CD4-positive, alpha-beta T cell (primary cell): ENCODE measurements around the gene CNGA3. TPM values are rescaled to one million over a fixed set of nuclear protein-coding genes. Genes with fewer than 3 reads are reported as not detected.

Experiments
- ATAC-seq: fragments of 200-7000 bp; cut with Tn5 transposase; one replicate; pipeline ENCODE4 v1.10.0; 2022; ENCODE audit warnings: mild to moderate bottlenecking; ENCODE audit not compliant: poor library complexity
- CTCF ChIA-PET: fragments of 350-600 bp; sonication (Branson Sonifier 250); formaldehyde crosslinking; loops from one replicate; lab custom pipeline; 2021; ENCODE audit warnings: antibody characterized with exemption, inconsistent platforms; lab: Charles Lee
- POLR2A ChIA-PET: fragments of 350-600 bp; sonication (Branson Sonifier 250); formaldehyde crosslinking; loops from one replicate; lab custom pipeline; 2021; ENCODE audit warnings: antibody characterized with exemption, inconsistent platforms; lab: Charles Lee
- DNase-seq, 14 experiments: peaks; one replicate each; pipeline ENCODE4 v3.0.0-alpha.2; 2013 to 2020; ENCODE audit warnings: mixed read lengths in 2 of 14
- H3K27ac ChIP-seq, 2 donors: one replicate each; pipeline versions ENCODE4 v1.5.1 to v1.7.0; 2013; ENCODE audit warnings: low read length in 2 of 2, low read depth in 1 of 2, mild to moderate bottlenecking in 1 of 2
- H3K27me3 ChIP-seq, 2 experiments: 1 replicate in 1 of 2; 2 replicates in 1 of 2; pipeline versions ENCODE4 v1.6.1 to v1.7.0; 2013; ENCODE audit warnings: low read length in 2 of 2, control low read depth in 1 of 2, mild to moderate bottlenecking in 1 of 2, moderate library complexity in 1 of 2; ENCODE audit not compliant: insufficient read depth in 2 of 2, control insufficient read depth in 1 of 2
- H3K36me3 ChIP-seq: one replicate; pipeline ENCODE4 v1.6.1; 2013; ENCODE audit warnings: low read length, control low read depth; ENCODE audit not compliant: insufficient read depth
- H3K4me1 ChIP-seq: one replicate; pipeline ENCODE4 v1.6.1; 2013; ENCODE audit warnings: low read length, control low read depth; ENCODE audit not compliant: insufficient read depth
- H3K4me3 ChIP-seq: one replicate; pipeline ENCODE4 v1.5.1; 2013; ENCODE audit warnings: mild to moderate bottlenecking, low read length, moderate library complexity
- H3K9me3 ChIP-seq, 2 experiments: 1 replicate in 1 of 2; 2 replicates in 1 of 2; pipeline versions ENCODE4 v1.6.1 to v1.7.0; 2013; ENCODE audit warnings: low read length in 2 of 2, mild to moderate bottlenecking in 2 of 2, control low read depth in 1 of 2, moderate library complexity in 1 of 2; ENCODE audit not compliant: control insufficient read depth in 1 of 2, insufficient read depth in 1 of 2
- H3K27ac Mint-ChIP-seq: one replicate; pipeline ENCODE4 v1.8.0; 2020; ENCODE audit warnings: mixed read lengths
- H3K27me3 Mint-ChIP-seq: one replicate; pipeline ENCODE4 v1.8.0; 2021; ENCODE audit warnings: mixed read lengths
- H3K36me3 Mint-ChIP-seq: one replicate; pipeline ENCODE4 v1.8.0; 2021; ENCODE audit warnings: low read depth, mixed read lengths
- H3K4me1 Mint-ChIP-seq: one replicate; pipeline ENCODE4 v1.8.0; 2021; ENCODE audit warnings: low read depth, mixed read lengths
- H3K4me3 Mint-ChIP-seq: one replicate; pipeline ENCODE4 v1.8.0; 2020; ENCODE audit warnings: mild to moderate bottlenecking, mixed read lengths
- H3K9me3 Mint-ChIP-seq: one replicate; pipeline ENCODE4 v1.8.0; 2020; ENCODE audit warnings: mixed read lengths
- intact Hi-C, 2 experiments: fragments of 100-400 bp; cut with DNase I in 1 of 2; cut with micrococcal nuclease in 1 of 2; formaldehyde crosslinking; loops; one replicate each; pipeline versions ENCODE4 v1.15.1 to v1.9.0; 2023 to 2025; cut with DNase I, micrococcal nuclease
- total RNA-seq, 174 experiments: library from RNA in 2 of 174; stranded (reverse) in 2 of 174; gene quantifications; one replicate each; pipeline ENCODE4 v1.2.3 and lab custom pipeline; 2021 to 2026
- TF ChIP-seq, protein P1 (sequence below): fragments of 200-600 bp; IDR thresholded peaks from one replicate; pipeline ENCODE4 v1.8.0; 2022; ENCODE audit warnings: antibody characterized with exemption, mild to moderate bottlenecking

CNGA3 gene
- total RNA-seq, 2 experiments from 2014 or later = not detected

DNA sequence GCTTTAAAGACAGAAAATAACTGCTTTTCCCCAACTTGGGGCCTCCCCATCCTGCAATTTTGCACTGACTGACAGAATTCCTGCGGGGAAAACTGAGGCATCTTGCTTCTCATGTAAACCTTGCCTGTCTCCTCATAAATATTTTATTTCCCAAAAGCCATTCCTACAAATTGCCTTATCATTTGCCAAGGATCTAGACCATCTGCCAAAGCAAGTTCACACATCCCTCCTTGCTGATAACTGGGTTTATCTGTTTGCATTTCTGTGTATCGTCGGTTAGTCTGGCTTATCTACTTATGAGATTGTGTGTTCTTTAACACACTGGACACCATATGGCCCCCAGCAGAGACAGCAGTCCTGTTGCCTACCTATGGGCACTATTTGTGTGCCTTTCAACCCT, 3.0 kb upstream of the CNGA3 start:
- H3K27ac ChIP-seq = no peak overlapping the region
- H3K4me1 ChIP-seq = peaks cover 20% of the 10 kb centered on the region
- no peak overlapping the region for H3K27ac Mint-ChIP-seq
- H3K27me3 ChIP-seq = peaks cover 28 to 42% of the 10 kb centered on the region in 2 experiments
- intact Hi-C loops = no loop called here
- H3K4me1 Mint-ChIP-seq = peaks cover 14% of the 10 kb centered on the region
- H3K9me3 ChIP-seq = peaks cover 0 to 22% of the 10 kb centered on the region in 2 experiments
- no peak overlapping the region for H3K4me3 ChIP-seq
- DNase-seq (no peak), ATAC-seq (no peak)
- CTCF ChIA-PET = no interaction called here
- no peak overlapping the region for H3K4me3 Mint-ChIP-seq
- H3K27me3 Mint-ChIP-seq = peaks cover 70% of the 10 kb centered on the region
- POLR2A ChIA-PET = no interaction called here
- no peaks in the 10 kb centered on the region for H3K36me3 Mint-ChIP-seq
- no peaks in the 10 kb centered on the region for H3K36me3 ChIP-seq
- TF ChIP-seq, protein P1, sequence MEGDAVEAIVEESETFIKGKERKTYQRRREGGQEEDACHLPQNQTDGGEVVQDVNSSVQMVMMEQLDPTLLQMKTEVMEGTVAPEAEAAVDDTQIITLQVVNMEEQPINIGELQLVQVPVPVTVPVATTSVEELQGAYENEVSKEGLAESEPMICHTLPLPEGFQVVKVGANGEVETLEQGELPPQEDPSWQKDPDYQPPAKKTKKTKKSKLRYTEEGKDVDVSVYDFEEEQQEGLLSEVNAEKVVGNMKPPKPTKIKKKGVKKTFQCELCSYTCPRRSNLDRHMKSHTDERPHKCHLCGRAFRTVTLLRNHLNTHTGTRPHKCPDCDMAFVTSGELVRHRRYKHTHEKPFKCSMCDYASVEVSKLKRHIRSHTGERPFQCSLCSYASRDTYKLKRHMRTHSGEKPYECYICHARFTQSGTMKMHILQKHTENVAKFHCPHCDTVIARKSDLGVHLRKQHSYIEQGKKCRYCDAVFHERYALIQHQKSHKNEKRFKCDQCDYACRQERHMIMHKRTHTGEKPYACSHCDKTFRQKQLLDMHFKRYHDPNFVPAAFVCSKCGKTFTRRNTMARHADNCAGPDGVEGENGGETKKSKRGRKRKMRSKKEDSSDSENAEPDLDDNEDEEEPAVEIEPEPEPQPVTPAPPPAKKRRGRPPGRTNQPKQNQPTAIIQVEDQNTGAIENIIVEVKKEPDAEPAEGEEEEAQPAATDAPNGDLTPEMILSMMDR = no peak
- no peaks in the 10 kb centered on the region for H3K9me3 Mint-ChIP-seq

- H3K9me3 Mint-ChIP-seq = peaks cover 3% of the 10 kb centered on the region
- intact Hi-C loops = no loop called here
- H3K27ac Mint-ChIP-seq = no peak overlapping the region
- peaks cover 0 to 22% of the 10 kb centered on the region in 2 experiments for H3K9me3 ChIP-seq
- peaks cover 50 to 65% of the 10 kb centered on the region in 2 experiments for H3K27me3 ChIP-seq
- H3K36me3 Mint-ChIP-seq = no peaks in the 10 kb centered on the region
- ATAC-seq (no peak), DNase-seq (no peak)
- TF ChIP-seq, protein P1 = no peak
- no peaks in the 10 kb centered on the region for H3K36me3 ChIP-seq
- H3K4me1 ChIP-seq = peaks cover 20% of the 10 kb centered on the region
- H3K4me3 ChIP-seq = no peak overlapping the region
- H3K4me3 Mint-ChIP-seq = no peak overlapping the region
- CTCF ChIA-PET = no interaction called here
- POLR2A ChIA-PET = no interaction called here
- peaks cover 91% of the 10 kb centered on the region for H3K27me3 Mint-ChIP-seq
- peaks cover 18% of the 10 kb centered on the region for H3K4me1 Mint-ChIP-seq
- no peak overlapping the region for H3K27ac ChIP-seq
Measured at GRCh38 chr2:98347298-98348065, 1.2 kb downstream of the CNGA3 start.

GRCh38 chr2:98348066-98348561, 1.9 kb downstream of the CNGA3 start:
- H3K27me3 Mint-ChIP-seq = peaks cover 87% of the 10 kb centered on the region
- no peak overlapping the region for H3K27ac Mint-ChIP-seq
- TF ChIP-seq, protein P1 = no peak
- peaks cover 18% of the 10 kb centered on the region for H3K4me1 Mint-ChIP-seq
- Histone ChIP-seq H3K36me3 (no peaks in the 10 kb centered on the region), H3K9me3 (peaks cover 0 to 22% of the 10 kb centered on the region in 2 experiments), H3K4me3 (no peak overlapping the region), H3K27me3 (peaks cover 50 to 65% of the 10 kb centered on the region in 2 experiments), H3K27ac (no peak overlapping the region), H3K4me1 (peaks cover 20% of the 10 kb centered on the region)
- intact Hi-C loops = no loop called here
- ChIA-PET POLR2A (no interaction called here), CTCF (no interaction called here)
- peaks cover 3% of the 10 kb centered on the region for H3K9me3 Mint-ChIP-seq
- no peaks in the 10 kb centered on the region for H3K36me3 Mint-ChIP-seq
- H3K4me3 Mint-ChIP-seq = no peak overlapping the region
- ATAC-seq (no peak), DNase-seq (no peak)
